Measurements from ENCODE around the gene SPEM1.

GRCh38 chr17:7379134-7379533 is 41.0 kb upstream of the SPEM1 start:
- TF ChIP-seq CTCF (IDR thresholded peaks at IDR 0.05; ENCODE audit: low read depth, low read length, missing input control): no peak
- TF ChIP-seq, protein P1, sequence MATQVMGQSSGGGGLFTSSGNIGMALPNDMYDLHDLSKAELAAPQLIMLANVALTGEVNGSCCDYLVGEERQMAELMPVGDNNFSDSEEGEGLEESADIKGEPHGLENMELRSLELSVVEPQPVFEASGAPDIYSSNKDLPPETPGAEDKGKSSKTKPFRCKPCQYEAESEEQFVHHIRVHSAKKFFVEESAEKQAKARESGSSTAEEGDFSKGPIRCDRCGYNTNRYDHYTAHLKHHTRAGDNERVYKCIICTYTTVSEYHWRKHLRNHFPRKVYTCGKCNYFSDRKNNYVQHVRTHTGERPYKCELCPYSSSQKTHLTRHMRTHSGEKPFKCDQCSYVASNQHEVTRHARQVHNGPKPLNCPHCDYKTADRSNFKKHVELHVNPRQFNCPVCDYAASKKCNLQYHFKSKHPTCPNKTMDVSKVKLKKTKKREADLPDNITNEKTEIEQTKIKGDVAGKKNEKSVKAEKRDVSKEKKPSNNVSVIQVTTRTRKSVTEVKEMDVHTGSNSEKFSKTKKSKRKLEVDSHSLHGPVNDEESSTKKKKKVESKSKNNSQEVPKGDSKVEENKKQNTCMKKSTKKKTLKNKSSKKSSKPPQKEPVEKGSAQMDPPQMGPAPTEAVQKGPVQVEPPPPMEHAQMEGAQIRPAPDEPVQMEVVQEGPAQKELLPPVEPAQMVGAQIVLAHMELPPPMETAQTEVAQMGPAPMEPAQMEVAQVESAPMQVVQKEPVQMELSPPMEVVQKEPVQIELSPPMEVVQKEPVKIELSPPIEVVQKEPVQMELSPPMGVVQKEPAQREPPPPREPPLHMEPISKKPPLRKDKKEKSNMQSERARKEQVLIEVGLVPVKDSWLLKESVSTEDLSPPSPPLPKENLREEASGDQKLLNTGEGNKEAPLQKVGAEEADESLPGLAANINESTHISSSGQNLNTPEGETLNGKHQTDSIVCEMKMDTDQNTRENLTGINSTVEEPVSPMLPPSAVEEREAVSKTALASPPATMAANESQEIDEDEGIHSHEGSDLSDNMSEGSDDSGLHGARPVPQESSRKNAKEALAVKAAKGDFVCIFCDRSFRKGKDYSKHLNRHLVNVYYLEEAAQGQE (IDR thresholded peaks at IDR 0.05): no peak
- TF ChIP-seq SP1 (IDR thresholded peaks at IDR 0.05): no peak
- no peak for TF ChIP-seq RAD21 (IDR thresholded peaks at IDR 0.05)
- TF ChIP-seq GABPA (IDR thresholded peaks at IDR 0.05 in 1 of 2, conservative IDR thresholded peaks at IDR 0.05 in 1 of 2): no peak
- TF ChIP-seq YY1 (IDR thresholded peaks at IDR 0.05): no peak
